Neural cell (in vitro differentiated cells): ENCODE measurements around the gene OBSL1. TPM values are rescaled to one million over a fixed set of nuclear protein-coding genes. Genes with fewer than 3 reads are reported as not detected.
A peak's percentile ranks its signal among the peaks of the same experiment; 100 is the strongest.

Experiments
- H2AFZ ChIP-seq: fragments of 200-600, 300-800 bp; sonication (generic), shearing (Covaris generic); 2 replicates; pipeline ENCODE4 v1.6.0; 2014; ENCODE audit warnings: low read depth, mild to moderate bottlenecking, antibody characterized with exemption, low read length, moderate library complexity
- H3F3A ChIP-seq: fragments of 200-600 bp; shearing (Covaris generic); 2 replicates; pipeline ENCODE4 v1.6.1; 2016; ENCODE audit warnings: mild to moderate bottlenecking, moderate library complexity, mixed read lengths, antibody characterized with exemption, low read length; ENCODE audit not compliant: insufficient read depth, poor library complexity, severe bottlenecking
- H3K27ac ChIP-seq: fragments of 200-600, 300-800 bp; sonication (generic), shearing (Covaris generic); 2 replicates; pipeline ENCODE4 v1.5.1; 2014; ENCODE audit warnings: mild to moderate bottlenecking, low read length, moderate library complexity
- H3K27me3 ChIP-seq: fragments of 300-800, 200-600 bp; sonication (generic), shearing (Covaris generic); 2 replicates; pipeline ENCODE4 v1.6.0; 2014; ENCODE audit warnings: mild to moderate bottlenecking, low read depth, low read length, moderate library complexity; ENCODE audit not compliant: insufficient read depth
- H3K36me3 ChIP-seq: fragments of 300-800, 200-600 bp; sonication (generic), shearing (Covaris generic); 2 replicates; pipeline ENCODE4 v1.5.1; 2014; ENCODE audit warnings: mild to moderate bottlenecking, antibody characterized with exemption, low read length, moderate library complexity; ENCODE audit not compliant: insufficient read depth
- H3K4me2 ChIP-seq: fragments of 300-800, 200-600 bp; sonication (generic), shearing (Covaris generic); 2 replicates; pipeline ENCODE4 v1.6.0; 2014; ENCODE audit warnings: mild to moderate bottlenecking, low read length
- H3K4me3 ChIP-seq: fragments of 300-800, 200-600 bp; sonication (generic), shearing (Covaris generic); 2 replicates; pipeline ENCODE4 v1.5.1; 2014; ENCODE audit warnings: mild to moderate bottlenecking, low read length, moderate library complexity
- H3K79me2 ChIP-seq: fragments of 200-600 bp; shearing (Covaris generic); replicated peaks from 2 replicates; pipeline ENCODE4 v1.6.0; 2014; ENCODE audit warnings: mild to moderate bottlenecking, low read length, moderate library complexity; ENCODE audit not compliant: insufficient read depth
- H3K9ac ChIP-seq: fragments of 300-800, 200-600 bp; sonication (generic), shearing (Covaris generic); 2 replicates; pipeline ENCODE4 v1.6.1; 2016; ENCODE audit warnings: mild to moderate bottlenecking, low read length, mixed read lengths
- H3K9me2 ChIP-seq: fragments of 200-600 bp; shearing (Covaris generic); 2 replicates; pipeline ENCODE4 v1.6.1; 2016; ENCODE audit warnings: mild to moderate bottlenecking, low read length, mixed read lengths; ENCODE audit not compliant: insufficient read depth
- H3K9me3 ChIP-seq: fragments of 200-600, 300-800 bp; sonication (generic), shearing (Covaris generic); 2 replicates; pipeline ENCODE4 v1.6.1; 2016; ENCODE audit warnings: mild to moderate bottlenecking, mixed run types, low read length, moderate library complexity, mixed read lengths
- H4K20me1 ChIP-seq: fragments of 200-600 bp; shearing (Covaris generic); 2 replicates; pipeline ENCODE4 v1.6.1; 2016; ENCODE audit warnings: mild to moderate bottlenecking, mixed run types; ENCODE audit not compliant: insufficient read depth
- EP300 ChIP-seq: fragments of 450-650 bp; conservative IDR thresholded peaks from 2 replicates; pipeline ENCODE4 v1.6.1; 2014; ENCODE audit warnings: antibody characterized with exemption, mild to moderate bottlenecking, moderate library complexity; ENCODE audit not compliant: poor library complexity, severe bottlenecking
- EZH2 ChIP-seq: fragments of 200-600, 300-800 bp; shearing (Covaris generic), sonication (generic); IDR thresholded peaks from 2 replicates; pipeline ENCODE4 v1.6.1; 2014; ENCODE audit warnings: antibody characterized with exemption, low read length, borderline replicate concordance, mild to moderate bottlenecking; ENCODE audit not compliant: insufficient read depth, poor library complexity, severe bottlenecking
- MXI1 ChIP-seq: fragments of 450-650 bp; conservative IDR thresholded peaks from 2 replicates; pipeline ENCODE4 v1.6.1; 2014; ENCODE audit warnings: antibody characterized with exemption, mild to moderate bottlenecking; ENCODE audit not compliant: poor library complexity, severe bottlenecking
- POLR2AphosphoS5 ChIP-seq: IDR thresholded peaks from 2 replicates; pipeline ENCODE4 v1.6.1; 2012
- RAD21 ChIP-seq: fragments of 450-650 bp; conservative IDR thresholded peaks from 2 replicates; pipeline ENCODE4 v1.6.1; 2014; ENCODE audit warnings: antibody characterized with exemption, mild to moderate bottlenecking, moderate library complexity
- REST ChIP-seq: IDR thresholded peaks from 2 replicates; pipeline ENCODE4 v1.6.1; 2012; ENCODE audit warnings: borderline replicate concordance
- SMC3 ChIP-seq: fragments of 450-650 bp; conservative IDR thresholded peaks from 2 replicates; pipeline ENCODE4 v1.6.1; 2014; ENCODE audit warnings: antibody characterized with exemption, mild to moderate bottlenecking, moderate library complexity; ENCODE audit not compliant: poor library complexity
- TAF1 ChIP-seq: IDR thresholded peaks from 2 replicates; pipeline ENCODE4 v1.6.1; 2012; ENCODE audit warnings: low read depth
- polyA plus RNA-seq: library from polyadenylated mRNA; depleted of rRNA; stranded (reverse); fragments of >200 nt; gene quantifications from 2 replicates; pipeline ENCODE4 v1.2.3, GENCODE V29; 2014
- TF ChIP-seq, protein P1 (sequence below): fragments of 450-650 bp; IDR thresholded peaks from 2 replicates; pipeline ENCODE4 v1.5.1; 2014; ENCODE audit warnings: antibody characterized with exemption, mild to moderate bottlenecking, moderate library complexity; ENCODE audit not compliant: poor library complexity, severe bottlenecking

Gene OBSL1
- polyA plus RNA-seq, 1 donor from 2014 or later: 59.7 TPM

DNA sequence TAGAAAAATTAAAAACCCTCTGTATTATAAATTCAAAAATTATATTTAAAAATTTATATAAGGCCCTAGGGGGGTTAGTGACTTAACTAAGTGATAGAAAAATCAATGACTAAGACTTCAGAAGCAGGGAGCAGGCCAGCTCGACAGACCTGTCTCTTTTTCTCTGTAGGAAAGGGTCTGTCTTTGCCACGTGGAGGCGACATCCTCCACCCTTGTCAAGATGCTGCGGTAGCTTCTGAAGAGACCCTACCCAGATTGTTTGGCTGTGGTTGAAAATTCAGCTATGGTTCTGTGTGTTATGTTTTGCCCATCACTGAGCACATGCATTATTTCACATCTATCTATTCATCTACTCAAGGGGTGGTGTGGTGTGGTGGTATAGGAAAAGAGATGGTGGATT lies 47.9 kb upstream of the OBSL1 start:
- H3K4me2 ChIP-seq: no peak overlapping the region
- no peak overlapping the region for H3K9ac ChIP-seq
- H2AFZ ChIP-seq: no peak overlapping the region
- no peaks in the 10 kb centered on the region for H3K9me3 ChIP-seq
- TF ChIP-seq, protein P1, sequence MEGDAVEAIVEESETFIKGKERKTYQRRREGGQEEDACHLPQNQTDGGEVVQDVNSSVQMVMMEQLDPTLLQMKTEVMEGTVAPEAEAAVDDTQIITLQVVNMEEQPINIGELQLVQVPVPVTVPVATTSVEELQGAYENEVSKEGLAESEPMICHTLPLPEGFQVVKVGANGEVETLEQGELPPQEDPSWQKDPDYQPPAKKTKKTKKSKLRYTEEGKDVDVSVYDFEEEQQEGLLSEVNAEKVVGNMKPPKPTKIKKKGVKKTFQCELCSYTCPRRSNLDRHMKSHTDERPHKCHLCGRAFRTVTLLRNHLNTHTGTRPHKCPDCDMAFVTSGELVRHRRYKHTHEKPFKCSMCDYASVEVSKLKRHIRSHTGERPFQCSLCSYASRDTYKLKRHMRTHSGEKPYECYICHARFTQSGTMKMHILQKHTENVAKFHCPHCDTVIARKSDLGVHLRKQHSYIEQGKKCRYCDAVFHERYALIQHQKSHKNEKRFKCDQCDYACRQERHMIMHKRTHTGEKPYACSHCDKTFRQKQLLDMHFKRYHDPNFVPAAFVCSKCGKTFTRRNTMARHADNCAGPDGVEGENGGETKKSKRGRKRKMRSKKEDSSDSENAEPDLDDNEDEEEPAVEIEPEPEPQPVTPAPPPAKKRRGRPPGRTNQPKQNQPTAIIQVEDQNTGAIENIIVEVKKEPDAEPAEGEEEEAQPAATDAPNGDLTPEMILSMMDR: peak; percentile 58
- TF ChIP-seq RAD21 (peak; percentile 66), POLR2AphosphoS5 (no peak), REST (no peak), TAF1 (no peak), EZH2 (no peak), SMC3 (peak; percentile 60), EP300 (no peak)
- H3K4me3 ChIP-seq: no peak overlapping the region
- no peaks in the 10 kb centered on the region for H3K27me3 ChIP-seq
- H3K9me2 ChIP-seq: no peaks in the 10 kb centered on the region
- no peak overlapping the region for H3K27ac ChIP-seq
- H3K36me3 ChIP-seq: no peaks in the 10 kb centered on the region
- no peaks in the 10 kb centered on the region for H3K79me2 ChIP-seq
- no peaks in the 10 kb centered on the region for H3F3A ChIP-seq
- H4K20me1 ChIP-seq: no peaks in the 10 kb centered on the region

DNA sequence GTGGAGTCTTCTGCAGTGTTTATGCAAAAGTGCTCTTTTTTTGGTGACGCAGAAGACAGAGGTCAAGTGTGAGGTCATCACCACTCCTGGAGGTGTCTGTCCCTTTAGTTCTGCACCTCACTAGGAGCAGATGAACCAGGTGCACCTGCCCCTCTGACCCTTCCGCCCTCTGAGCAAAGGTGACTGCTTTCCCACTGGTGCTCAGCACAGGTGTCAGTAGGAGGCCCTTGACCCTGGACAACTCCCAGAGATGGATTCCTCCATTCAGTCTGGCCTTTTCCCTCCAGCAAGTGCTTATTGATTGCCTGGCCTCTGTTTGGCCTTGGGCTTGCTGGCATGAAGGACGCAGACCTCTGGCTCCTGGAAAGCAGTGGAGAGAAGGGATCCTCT lies 47.4 kb upstream of the OBSL1 start:
- TF ChIP-seq POLR2AphosphoS5: no peak
- no peak for TF ChIP-seq EP300
- TF ChIP-seq EZH2: no peak
- no peak for TF ChIP-seq REST
- TF ChIP-seq, protein P1: no peak
- no peak for TF ChIP-seq SMC3
- TF ChIP-seq TAF1: no peak
- no peak for TF ChIP-seq RAD21
- no peak for TF ChIP-seq MXI1
- Histone ChIP-seq H3F3A (no peaks in the 10 kb centered on the region), H3K36me3 (no peaks in the 10 kb centered on the region), H3K9me3 (no peaks in the 10 kb centered on the region), H3K4me3 (no peak overlapping the region), H4K20me1 (no peaks in the 10 kb centered on the region), H3K4me2 (no peak overlapping the region), H3K27ac (no peak overlapping the region), H3K9me2 (no peaks in the 10 kb centered on the region), H2AFZ (no peak overlapping the region), H3K79me2 (no peaks in the 10 kb centered on the region), H3K27me3 (no peaks in the 10 kb centered on the region), H3K9ac (no peak overlapping the region)
